Subcutaneous abdominal adipose tissue (tissue), 5 donors: ENCODE results near the gene TPPP2.

Source experiments
- H3K27ac ChIP-seq: one replicate; pipeline ENCODE4 v1.7.0; 2013; ENCODE audit warnings: low read depth, mild to moderate bottlenecking, inconsistent platforms, low read length, moderate library complexity
- H3K27me3 ChIP-seq, 5 donors: one replicate each; pipeline ENCODE4 v1.7.0; 2013; ENCODE audit warnings: low read length in 5 of 5, inconsistent platforms in 1 of 5; ENCODE audit not compliant: control insufficient read depth in 5 of 5, insufficient read depth in 4 of 5
- H3K36me3 ChIP-seq, 5 donors: one replicate each; pipeline ENCODE4 v1.7.0; 2013; ENCODE audit warnings: low read length in 5 of 5; ENCODE audit not compliant: control insufficient read depth in 5 of 5, insufficient read depth in 5 of 5
- H3K4me1 ChIP-seq, 5 donors: one replicate each; pipeline ENCODE4 v1.7.0; 2013; ENCODE audit warnings: low read length in 5 of 5, mild to moderate bottlenecking in 3 of 5, moderate library complexity in 1 of 5; ENCODE audit not compliant: control insufficient read depth in 5 of 5, insufficient read depth in 5 of 5
- H3K4me3 ChIP-seq, 5 donors: one replicate each; pipeline ENCODE4 v1.7.0; 2013; ENCODE audit warnings: low read length in 5 of 5, low read depth in 1 of 5
- H3K9ac ChIP-seq, 5 donors: one replicate each; pipeline ENCODE4 v1.7.0; 2013; ENCODE audit warnings: low read length in 5 of 5, mild to moderate bottlenecking in 4 of 5, moderate library complexity in 3 of 5
- H3K9me3 ChIP-seq, 5 donors: one replicate each; pipeline ENCODE4 v1.7.0; 2013; ENCODE audit warnings: low read length in 5 of 5; ENCODE audit not compliant: control insufficient read depth in 5 of 5
- donor health status: healthy.
- donor health status: healthy.
- donor health status: healthy.
- donor health status: healthy.
- donor health status: healthy.

Gene TPPP2

DNA sequence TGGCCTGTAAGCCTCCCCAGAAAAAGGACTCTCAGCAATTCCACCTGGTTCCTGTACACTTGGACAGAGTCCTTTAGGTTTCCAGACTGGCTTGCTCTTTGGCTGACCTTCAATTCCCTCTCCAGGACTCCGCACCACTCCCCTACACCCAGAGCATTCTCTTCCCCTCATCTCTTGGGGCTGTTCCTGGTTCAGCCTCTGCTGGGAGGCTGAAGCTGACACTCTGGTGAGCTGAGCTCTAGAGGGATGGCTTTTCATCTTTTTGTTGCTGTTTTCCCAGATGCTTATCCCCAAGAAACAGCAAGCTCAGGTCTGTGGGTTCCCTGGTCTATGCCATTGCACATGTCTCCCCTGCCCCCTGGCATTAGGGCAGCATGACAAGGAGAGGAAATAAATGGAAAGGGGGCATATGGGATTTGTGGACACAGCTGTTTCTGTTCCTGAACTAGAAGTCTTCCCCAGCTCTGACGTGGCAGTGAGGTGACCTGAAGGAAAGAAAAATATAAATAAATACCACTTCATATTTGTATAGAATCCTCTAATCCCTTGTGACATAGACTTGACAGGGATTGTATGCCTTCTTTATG is 13.5 kb downstream of the TPPP2 start:
- peaks cover 15 to 58% (median 54%) of the 10 kb centered on the region in 5 donors for H3K4me1 ChIP-seq
- H3K9ac ChIP-seq = peak overlapping the region in 2 of 5 donors; percentile 27 to 34
- peak overlapping the region in 1 of 5 donors; percentile 2 for H3K4me3 ChIP-seq
- no peaks in the 10 kb centered on the region for H3K36me3 ChIP-seq
- peak overlapping the region; percentile 86 for H3K27ac ChIP-seq
- H3K27me3 ChIP-seq = no peaks in the 10 kb centered on the region
- H3K9me3 ChIP-seq = no peaks in the 10 kb centered on the region

GRCh38 chr14:21043974-21044618 is 14.1 kb downstream of the TPPP2 start:
- H3K27ac ChIP-seq = peak overlapping the region; percentile 86
- H3K9ac ChIP-seq = peak overlapping the region in 2 of 5 donors; percentile 6 to 27
- no peaks in the 10 kb centered on the region for H3K36me3 ChIP-seq
- no peak overlapping the region for H3K4me3 ChIP-seq
- no peaks in the 10 kb centered on the region for H3K9me3 ChIP-seq
- H3K27me3 ChIP-seq = no peaks in the 10 kb centered on the region
- H3K4me1 ChIP-seq = peaks cover 15 to 56% (median 49%) of the 10 kb centered on the region in 5 donors

DNA sequence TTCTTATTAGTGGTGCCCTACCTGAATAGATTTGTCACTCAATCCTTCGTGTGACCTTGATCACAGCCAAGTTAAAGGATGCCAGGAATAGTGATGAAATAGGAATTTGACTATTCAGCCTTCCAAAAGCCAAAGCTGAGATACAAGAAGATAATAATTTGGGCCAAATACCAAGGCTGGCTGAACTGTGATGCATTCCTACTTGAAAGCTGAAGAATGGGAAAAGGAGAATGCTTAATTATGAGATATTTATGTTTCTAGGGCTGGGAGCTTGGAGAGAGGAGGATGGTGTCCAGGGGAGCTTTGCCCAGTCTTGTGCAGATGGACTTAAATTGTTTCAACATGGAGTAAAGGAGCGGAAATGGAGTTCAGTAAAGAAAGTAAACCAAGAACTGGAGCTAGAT is 17.4 kb downstream of the TPPP2 start:
- Histone ChIP-seq H3K36me3 (no peaks in the 10 kb centered on the region), H3K27me3 (no peaks in the 10 kb centered on the region), H3K27ac (peak overlapping the region; percentile 31), H3K9ac (no peak overlapping the region), H3K4me1 (peaks cover 9 to 49% (median 43%) of the 10 kb centered on the region in 5 donors), H3K4me3 (no peak overlapping the region), H3K9me3 (no peaks in the 10 kb centered on the region)

DNA sequence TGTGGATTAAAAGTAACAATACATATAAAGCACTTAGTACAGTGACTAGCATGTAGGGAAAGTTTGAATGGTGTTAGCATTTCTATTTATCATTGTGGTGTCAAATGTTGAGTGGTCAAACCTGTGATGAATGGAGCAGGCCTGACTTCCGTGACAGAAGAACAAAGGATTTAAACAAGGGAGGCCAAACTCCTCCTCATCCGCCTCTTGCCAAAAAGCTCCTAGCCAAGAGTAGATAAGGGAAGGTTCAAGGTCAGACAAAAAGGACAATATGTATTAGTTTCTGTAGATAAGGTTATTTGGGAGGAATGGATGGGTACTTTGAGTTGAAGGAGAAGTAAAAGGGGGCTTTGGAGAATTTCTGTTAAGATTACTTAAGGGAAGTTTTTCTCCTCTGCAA is 18.6 kb downstream of the TPPP2 start:
- peak overlapping the region; percentile 48 for H3K27ac ChIP-seq
- H3K27me3 ChIP-seq = no peaks in the 10 kb centered on the region
- no peaks in the 10 kb centered on the region for H3K9me3 ChIP-seq
- no peaks in the 10 kb centered on the region for H3K36me3 ChIP-seq
- H3K4me3 ChIP-seq = no peak overlapping the region
- peaks cover 4 to 37% (median 34%) of the 10 kb centered on the region in 5 donors for H3K4me1 ChIP-seq
- no peak overlapping the region for H3K9ac ChIP-seq

- Histone ChIP-seq H3K9ac (no peak overlapping the region), H3K9me3 (no peaks in the 10 kb centered on the region), H3K4me1 (peaks cover 2 to 34% (median 28%) of the 10 kb centered on the region in 5 donors), H3K27me3 (no peaks in the 10 kb centered on the region), H3K36me3 (no peaks in the 10 kb centered on the region), H3K27ac (peak overlapping the region; percentile 48), H3K4me3 (no peak overlapping the region)
Observed at GRCh38 chr14:21049271-21049673, 19.3 kb downstream of the TPPP2 start.

DNA sequence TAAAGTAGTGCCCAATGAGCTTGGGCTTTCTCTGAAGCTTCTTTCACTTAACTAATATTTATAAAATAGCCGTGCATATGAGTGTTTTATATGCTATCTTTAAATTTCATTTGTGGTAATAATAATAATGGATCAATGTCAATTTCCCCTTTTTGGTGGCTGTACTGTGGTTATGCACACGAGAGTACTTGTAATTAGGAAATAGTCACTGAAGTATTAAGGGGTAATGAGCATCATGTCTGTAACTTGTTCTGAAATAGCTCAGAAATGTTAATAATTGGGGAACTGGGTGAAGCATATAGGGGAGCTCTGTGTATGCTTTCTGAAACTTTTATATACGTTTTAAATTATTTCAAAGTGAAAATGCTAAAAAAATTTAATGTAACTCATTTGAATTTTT is 20.6 kb downstream of the TPPP2 start:
- Histone ChIP-seq H3K9ac (no peak overlapping the region), H3K9me3 (no peaks in the 10 kb centered on the region), H3K36me3 (no peaks in the 10 kb centered on the region), H3K27me3 (no peaks in the 10 kb centered on the region), H3K4me3 (no peak overlapping the region), H3K27ac (no peak overlapping the region), H3K4me1 (peaks cover 2 to 31% (median 22%) of the 10 kb centered on the region in 5 donors)

GRCh38 chr14:21053184-21054122 is 23.4 kb downstream of the TPPP2 start:
- H3K9ac ChIP-seq = no peak overlapping the region
- no peak overlapping the region for H3K27ac ChIP-seq
- no peaks in the 10 kb centered on the region for H3K9me3 ChIP-seq

GRCh38 chr14:21054123-21054767 is 24.2 kb downstream of the TPPP2 start:
- H3K4me3 ChIP-seq = no peak overlapping the region
- no peaks in the 10 kb centered on the region for H3K27me3 ChIP-seq
- H3K36me3 ChIP-seq = no peaks in the 10 kb centered on the region
- no peaks in the 10 kb centered on the region for H3K9me3 ChIP-seq
- H3K27ac ChIP-seq = no peak overlapping the region
- H3K9ac ChIP-seq = no peak overlapping the region
- H3K4me1 ChIP-seq = peaks cover 3 to 22% (median 17%) of the 10 kb centered on the region in 5 donors

More at GRCh38 chr14:21053184-21054122, 23.4 kb downstream of the TPPP2 start:
- Histone ChIP-seq H3K4me3 (no peak overlapping the region), H3K27me3 (no peaks in the 10 kb centered on the region), H3K36me3 (no peaks in the 10 kb centered on the region), H3K4me1 (peaks cover 3 to 23% (median 20%) of the 10 kb centered on the region in 5 donors)

DNA sequence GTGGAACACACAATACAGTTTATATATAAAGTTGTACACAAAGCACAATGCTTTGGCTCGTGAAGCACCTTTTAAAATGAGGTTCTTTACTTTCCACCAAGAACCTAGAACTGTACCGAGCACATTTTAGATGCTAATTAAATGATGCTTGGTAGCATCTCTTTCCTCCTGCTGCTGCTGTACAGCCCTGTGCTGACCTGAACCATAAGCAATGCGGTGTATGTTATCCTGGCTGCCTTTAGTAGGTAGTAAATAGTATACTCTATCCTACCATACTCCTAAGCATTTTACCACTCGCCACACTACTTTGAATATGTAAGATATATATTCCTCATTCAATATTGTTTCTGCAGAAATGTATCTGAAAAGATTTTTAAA is 24.7 kb downstream of the TPPP2 start:
- peaks cover 3 to 20% (median 15%) of the 10 kb centered on the region in 5 donors for H3K4me1 ChIP-seq
- no peak overlapping the region for H3K4me3 ChIP-seq
- H3K9ac ChIP-seq = no peak overlapping the region
- no peaks in the 10 kb centered on the region for H3K36me3 ChIP-seq
- H3K27me3 ChIP-seq = no peaks in the 10 kb centered on the region
- H3K9me3 ChIP-seq = no peaks in the 10 kb centered on the region
- no peak overlapping the region for H3K27ac ChIP-seq
